ENCODE measurements around the gene SLC8A3. TPM values are rescaled to one million over a fixed set of nuclear protein-coding genes. Genes with fewer than 3 reads are reported as not detected.
A peak's percentile ranks its signal among the peaks of the same experiment; 100 is the strongest.

SLC8A3 gene
- total RNA-seq, 2 experiments from 2014 or later, result not detected

- H3K4me2 ChIP-seq (ENCODE audit: low read length), result no peak overlapping the region
- CTCF ChIA-PET (ENCODE audit: unreplicated experiment), result no interaction called here
Observed at GRCh38 chr14:70052990-70053389, 135.8 kb downstream of the SLC8A3 start.

GRCh38 chr14:70050136-70050535 lies 138.6 kb downstream of the SLC8A3 start:
- no peaks in the 10 kb centered on the region for H4K20me1 ChIP-seq (ENCODE audit: insufficient read depth, low read length)
- ChIA-PET CTCF (ENCODE audit: unreplicated experiment) (no interaction called here), POLR2A (no interaction called here)
- H3K79me2 ChIP-seq (ENCODE audit: insufficient read depth, low read depth, low read length), result no peaks in the 10 kb centered on the region
- H3K36me3 ChIP-seq (ENCODE audit: insufficient read depth, low read length), result no peaks in the 10 kb centered on the region
- H3K4me1 ChIP-seq (ENCODE audit: insufficient read depth, low read length, poor library complexity, severe bottlenecking), result no peaks in the 10 kb centered on the region
- intact Hi-C loops (cut with micrococcal nuclease; ENCODE audit: unreplicated experiment), result no loop called here
- H3K4me3 ChIP-seq (ENCODE audit: low read depth, low read length, poor library complexity, severe bottlenecking), result no peak overlapping the region
- TF ChIP-seq CTCF (conservative IDR thresholded peaks at IDR 0.05; ENCODE audit: low read length) (no peak), EZH2phosphoT487 (IDR thresholded peaks at IDR 0.05; ENCODE audit: borderline replicate concordance, low read depth, low read length) (no peak)
- no peak overlapping the region for H2AFZ ChIP-seq (ENCODE audit: low read length)
- BruUV-seq (replicated peaks), result no TSS peak
- H3K4me2 ChIP-seq (ENCODE audit: low read length), result no peak overlapping the region
- H3K27ac ChIP-seq (ENCODE audit: low read depth, low read length, poor library complexity, severe bottlenecking), result no peak overlapping the region
- H3K9me3 ChIP-seq (ENCODE audit: low read length), result no peaks in the 10 kb centered on the region
- H3K9me2 ChIP-seq (ENCODE audit: insufficient read depth, low read length), result no peaks in the 10 kb centered on the region
- no peak for DNase-seq (ENCODE audit: low spot score)

More at GRCh38 chr14:70052990-70053389, 135.8 kb downstream of the SLC8A3 start:
- H3K4me3 ChIP-seq (ENCODE audit: low read depth, low read length, poor library complexity, severe bottlenecking), result no peak overlapping the region
- H2AFZ ChIP-seq (ENCODE audit: low read length), result no peak overlapping the region
- intact Hi-C loops (cut with micrococcal nuclease; ENCODE audit: unreplicated experiment), result no loop called here
- peak; percentile 8 for DNase-seq (ENCODE audit: low spot score)
- no TSS peak for BruUV-seq (replicated peaks)
- no peaks in the 10 kb centered on the region for H4K20me1 ChIP-seq (ENCODE audit: insufficient read depth, low read length)
- no peaks in the 10 kb centered on the region for H3K79me2 ChIP-seq (ENCODE audit: insufficient read depth, low read depth, low read length)
- H3K36me3 ChIP-seq (ENCODE audit: insufficient read depth, low read length), result no peaks in the 10 kb centered on the region
- no peaks in the 10 kb centered on the region for H3K9me2 ChIP-seq (ENCODE audit: insufficient read depth, low read length)
- TF ChIP-seq CTCF (conservative IDR thresholded peaks at IDR 0.05; ENCODE audit: low read length) (no peak), EZH2phosphoT487 (IDR thresholded peaks at IDR 0.05; ENCODE audit: borderline replicate concordance, low read depth, low read length) (no peak)
- H3K9me3 ChIP-seq (ENCODE audit: low read length), result no peaks in the 10 kb centered on the region
- POLR2A ChIA-PET, result interaction anchor here (0.6 kb wide), 1 partner anchor 859 kb away, joined by 3 read pairs; no protein-coding TSS in a partner anchor
- no peak overlapping the region for H3K27ac ChIP-seq (ENCODE audit: low read depth, low read length, poor library complexity, severe bottlenecking)
- no peaks in the 10 kb centered on the region for H3K4me1 ChIP-seq (ENCODE audit: insufficient read depth, low read length, poor library complexity, severe bottlenecking)

- CTCF ChIA-PET (ENCODE audit: unreplicated experiment), result no interaction called here
- BruUV-seq (replicated peaks), result no TSS peak
- POLR2A ChIA-PET, result no interaction called here
Observed at GRCh38 chr14:70049605-70050004, 139.1 kb downstream of the SLC8A3 start.

More at GRCh38 chr14:70049605-70050004, 139.1 kb downstream of the SLC8A3 start:
- TF ChIP-seq EZH2phosphoT487 (IDR thresholded peaks at IDR 0.05; ENCODE audit: borderline replicate concordance, low read depth, low read length) (no peak), CTCF (conservative IDR thresholded peaks at IDR 0.05; ENCODE audit: low read length) (no peak)
- H3K9me2 ChIP-seq (ENCODE audit: insufficient read depth, low read length), result no peaks in the 10 kb centered on the region
- no peaks in the 10 kb centered on the region for H3K36me3 ChIP-seq (ENCODE audit: insufficient read depth, low read length)
- no peaks in the 10 kb centered on the region for H3K9me3 ChIP-seq (ENCODE audit: low read length)
- intact Hi-C loops (cut with micrococcal nuclease; ENCODE audit: unreplicated experiment), result no loop called here
- no peaks in the 10 kb centered on the region for H3K4me1 ChIP-seq (ENCODE audit: insufficient read depth, low read length, poor library complexity, severe bottlenecking)
- H3K79me2 ChIP-seq (ENCODE audit: insufficient read depth, low read depth, low read length), result no peaks in the 10 kb centered on the region
- H3K4me3 ChIP-seq (ENCODE audit: low read depth, low read length, poor library complexity, severe bottlenecking), result no peak overlapping the region
- no peaks in the 10 kb centered on the region for H4K20me1 ChIP-seq (ENCODE audit: insufficient read depth, low read length)
- no peak overlapping the region for H3K27ac ChIP-seq (ENCODE audit: low read depth, low read length, poor library complexity, severe bottlenecking)
- no peak for DNase-seq (ENCODE audit: low spot score)
- H2AFZ ChIP-seq (ENCODE audit: low read length), result no peak overlapping the region
- H3K4me2 ChIP-seq (ENCODE audit: low read length), result no peak overlapping the region
